ENCODE measurements around the gene DMRTC2. TPM values are rescaled to one million over a fixed set of nuclear protein-coding genes. Genes with fewer than 3 reads are reported as not detected.

The DMRTC2 gene
- total RNA-seq, 2 experiments from 2014 or later = not detected

GRCh38 chr19:41893899-41894298 lies 49.1 kb downstream of the DMRTC2 start:
- POLR2A ChIA-PET = no interaction called here
- DNase-seq (peak; percentile 65), ATAC-seq (peak; percentile 50)
- Mint-ChIP-seq H3K9me3 (ENCODE audit: insufficient read depth) (no peaks in the 10 kb centered on the region), H3K27me3 (ENCODE audit: low read depth) (no peaks in the 10 kb centered on the region), H3K4me3 (no peak overlapping the region), H3K27ac (peak overlapping the region; percentile 65), H3K4me1 (ENCODE audit: low read depth) (peaks cover 65% of the 10 kb centered on the region), H3K36me3 (ENCODE audit: low read depth) (peaks cover 65% of the 10 kb centered on the region)
- CTCF ChIA-PET = no interaction called here

- peaks cover 65% of the 10 kb centered on the region for H3K36me3 Mint-ChIP-seq (ENCODE audit: low read depth)
- H3K27me3 Mint-ChIP-seq (ENCODE audit: low read depth) = no peaks in the 10 kb centered on the region
- POLR2A ChIA-PET = interaction anchor here (0.6 kb wide), 1 partner anchor 43 kb away, joined by 3 read pairs; no protein-coding TSS in a partner anchor
- ATAC-seq = no peak
- DNase-seq = no peak
- no peak overlapping the region for H3K4me3 Mint-ChIP-seq
- no peaks in the 10 kb centered on the region for H3K9me3 Mint-ChIP-seq (ENCODE audit: insufficient read depth)
- H3K4me1 Mint-ChIP-seq (ENCODE audit: low read depth) = peaks cover 63% of the 10 kb centered on the region
- peak overlapping the region; percentile 65 for H3K27ac Mint-ChIP-seq
- CTCF ChIA-PET = no interaction called here
Observed at GRCh38 chr19:41894350-41894749, 49.5 kb downstream of the DMRTC2 start.

- Mint-ChIP-seq H3K9me3 (ENCODE audit: insufficient read depth) (no peaks in the 10 kb centered on the region), H3K27me3 (ENCODE audit: low read depth) (no peaks in the 10 kb centered on the region), H3K4me3 (no peak overlapping the region), H3K36me3 (ENCODE audit: low read depth) (peaks cover 64% of the 10 kb centered on the region), H3K27ac (peak overlapping the region; percentile 48), H3K4me1 (ENCODE audit: low read depth) (peaks cover 56% of the 10 kb centered on the region)
- POLR2A ChIA-PET = interaction anchor here (0.8 to 1.5 kb wide), 4 partner anchors 11 to 22 kb away, joined by 3 to 5 read pairs (median 3); no protein-coding TSS in a partner anchor
- CTCF ChIA-PET = interaction anchor here (0.7 to 2.0 kb wide), 5 partner anchors 10 to 37 kb away, joined by 3 to 11 read pairs (median 4); partner anchors contain the start of gene RPS19
- ATAC-seq = peak; percentile 59
- DNase-seq = no peak
Observed at GRCh38 chr19:41895745-41896580, 51.1 kb downstream of the DMRTC2 start.

- DNase-seq (no peak), ATAC-seq (no peak)
- H3K27ac Mint-ChIP-seq = peak overlapping the region; percentile 47
- H3K4me3 Mint-ChIP-seq = no peak overlapping the region
- H3K36me3 Mint-ChIP-seq (ENCODE audit: low read depth) = peaks cover 60% of the 10 kb centered on the region
- peaks cover 53% of the 10 kb centered on the region for H3K4me1 Mint-ChIP-seq (ENCODE audit: low read depth)
- H3K27me3 Mint-ChIP-seq (ENCODE audit: low read depth) = no peaks in the 10 kb centered on the region
- ChIA-PET CTCF (interaction anchor here (0.7 to 2.0 kb wide), 4 partner anchors 11 to 37 kb away, joined by 3 to 11 read pairs (median 4); partner anchors contain the start of gene RPS19), POLR2A (interaction anchor here (1.0 to 1.5 kb wide), 2 partner anchors 11 to 15 kb away, joined by 3 to 5 read pairs; no protein-coding TSS in a partner anchor)
- H3K9me3 Mint-ChIP-seq (ENCODE audit: insufficient read depth) = no peaks in the 10 kb centered on the region
Observed at GRCh38 chr19:41896581-41896942, 51.7 kb downstream of the DMRTC2 start.

- H3K27me3 Mint-ChIP-seq (ENCODE audit: low read depth) = no peaks in the 10 kb centered on the region
- H3K4me1 Mint-ChIP-seq (ENCODE audit: low read depth) = peaks cover 53% of the 10 kb centered on the region
- H3K27ac Mint-ChIP-seq = no peak overlapping the region
- ChIA-PET POLR2A (no interaction called here), CTCF (interaction anchor here (2.0 kb wide), 1 partner anchor 38 kb away, joined by 4 read pairs; the partner anchor contains the start of gene RPS19)
- H3K9me3 Mint-ChIP-seq (ENCODE audit: insufficient read depth) = no peaks in the 10 kb centered on the region
- ATAC-seq (no peak), DNase-seq (no peak)
- peaks cover 62% of the 10 kb centered on the region for H3K36me3 Mint-ChIP-seq (ENCODE audit: low read depth)
- H3K4me3 Mint-ChIP-seq = no peak overlapping the region
Observed at GRCh38 chr19:41897181-41897580, 52.3 kb downstream of the DMRTC2 start.

GRCh38 chr19:41897820-41898219 lies 53.0 kb downstream of the DMRTC2 start:
- H3K9me3 Mint-ChIP-seq (ENCODE audit: insufficient read depth) = no peaks in the 10 kb centered on the region
- CTCF ChIA-PET = no interaction called here
- H3K27me3 Mint-ChIP-seq (ENCODE audit: low read depth) = no peaks in the 10 kb centered on the region
- H3K4me3 Mint-ChIP-seq = no peak overlapping the region
- peaks cover 50% of the 10 kb centered on the region for H3K4me1 Mint-ChIP-seq (ENCODE audit: low read depth)
- H3K27ac Mint-ChIP-seq = peak overlapping the region; percentile 63
- H3K36me3 Mint-ChIP-seq (ENCODE audit: low read depth) = peaks cover 64% of the 10 kb centered on the region
- POLR2A ChIA-PET = interaction anchor here (1.1 kb wide), 1 partner anchor 12 kb away, joined by 8 read pairs; no protein-coding TSS in a partner anchor
- DNase-seq (no peak), ATAC-seq (no peak)

- POLR2A ChIA-PET = interaction anchor here (1.1 kb wide), 1 partner anchor 11 kb away, joined by 8 read pairs; no protein-coding TSS in a partner anchor
- Mint-ChIP-seq H3K27ac (peak overlapping the region; percentile 6), H3K4me1 (ENCODE audit: low read depth) (peaks cover 46% of the 10 kb centered on the region), H3K9me3 (ENCODE audit: insufficient read depth) (no peaks in the 10 kb centered on the region), H3K4me3 (no peak overlapping the region), H3K27me3 (ENCODE audit: low read depth) (no peaks in the 10 kb centered on the region), H3K36me3 (ENCODE audit: low read depth) (peaks cover 64% of the 10 kb centered on the region)
- no peak for DNase-seq
- ATAC-seq = no peak
- CTCF ChIA-PET = no interaction called here
Observed at GRCh38 chr19:41898235-41898634, 53.4 kb downstream of the DMRTC2 start.

Small RNA genes within 50 kb of the gene (microRNA-seq; reads per million reads assigned to microRNA genes)
- gene MIR6797 = not detected

Other genes starting within 250 kb of the DMRTC2 start
- not detected for gene CEACAM4, start 218.0 kb upstream of the DMRTC2 start, total RNA-seq
- gene CEACAM7, start 156.8 kb upstream of the DMRTC2 start, total RNA-seq = not detected
- not detected for gene CEACAM5, start 136.4 kb upstream of the DMRTC2 start, total RNA-seq
- not detected for gene CEACAM6, start 89.5 kb upstream of the DMRTC2 start, total RNA-seq
- gene CEACAM3, start 48.5 kb upstream of the DMRTC2 start, total RNA-seq = not detected
- gene LYPD4, start 359 bp upstream of the DMRTC2 start, total RNA-seq = not detected
- 1,000 to 10,000 TPM; 3,024 to 3,056 TPM for gene RPS19, start 15.2 kb downstream of the DMRTC2 start, total RNA-seq
- gene CD79A, start 32.2 kb downstream of the DMRTC2 start, total RNA-seq = 10 to 100 TPM; 17.4 to 21.5 TPM
- gene ARHGEF1, start 38.1 kb downstream of the DMRTC2 start, total RNA-seq = 100 to 1,000 TPM; 515 to 537 TPM
- 1 to 10 TPM in 1 of 2 experiments, under 1 TPM in 1; 0.84 to 1.1 TPM for gene ERFL, start 83.4 kb downstream of the DMRTC2 start, total RNA-seq
- gene RABAC1, start 114.3 kb downstream of the DMRTC2 start, total RNA-seq = 10 to 100 TPM; 63.0 to 63.4 TPM
- gene ATP1A3, start 149.2 kb downstream of the DMRTC2 start, total RNA-seq = 1 to 10 TPM; 2.3 to 3.3 TPM
- gene GRIK5, start 225.2 kb downstream of the DMRTC2 start, total RNA-seq = under 1 TPM; 0.37 to 0.73 TPM
- gene ZNF574, start 231.1 kb downstream of the DMRTC2 start, total RNA-seq = 10 to 100 TPM; 14.0 to 14.3 TPM